ENCODE results near the gene TMEM60.

GRCh38 chr7:77786018-77786417 lies 12.2 kb downstream of the TMEM60 start:
- no peak for TF ChIP-seq CTCF (IDR thresholded peaks at IDR 0.05)
- TF ChIP-seq POLR2A (IDR thresholded peaks at IDR 0.05): no peak

All from body of pancreas (tissue), 4 donors.